Measurements from ENCODE around the gene MSANTD7.
"Not testable (repeated sequence)": the region's sequence is repeated elsewhere in the genome, so short reads cannot be mapped to it uniquely, and the experiment has no call there.

MSANTD7 gene, protein sequence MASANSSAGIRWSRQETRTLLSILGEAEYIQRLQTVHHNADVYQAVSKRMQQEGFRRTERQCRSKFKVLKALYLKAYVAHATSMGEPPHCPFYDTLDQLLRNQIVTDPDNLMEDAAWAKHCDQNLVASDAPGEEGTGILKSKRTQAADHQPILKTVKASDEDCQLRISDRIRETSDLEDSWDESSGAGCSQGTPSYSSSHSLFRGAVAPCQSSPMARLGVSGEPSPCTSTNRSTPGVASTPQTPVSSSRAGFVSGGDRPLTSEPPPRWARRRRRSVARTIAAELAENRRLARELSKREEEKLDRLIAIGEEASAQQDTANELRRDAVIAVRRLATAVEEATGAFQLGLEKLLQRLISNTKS

DNA sequence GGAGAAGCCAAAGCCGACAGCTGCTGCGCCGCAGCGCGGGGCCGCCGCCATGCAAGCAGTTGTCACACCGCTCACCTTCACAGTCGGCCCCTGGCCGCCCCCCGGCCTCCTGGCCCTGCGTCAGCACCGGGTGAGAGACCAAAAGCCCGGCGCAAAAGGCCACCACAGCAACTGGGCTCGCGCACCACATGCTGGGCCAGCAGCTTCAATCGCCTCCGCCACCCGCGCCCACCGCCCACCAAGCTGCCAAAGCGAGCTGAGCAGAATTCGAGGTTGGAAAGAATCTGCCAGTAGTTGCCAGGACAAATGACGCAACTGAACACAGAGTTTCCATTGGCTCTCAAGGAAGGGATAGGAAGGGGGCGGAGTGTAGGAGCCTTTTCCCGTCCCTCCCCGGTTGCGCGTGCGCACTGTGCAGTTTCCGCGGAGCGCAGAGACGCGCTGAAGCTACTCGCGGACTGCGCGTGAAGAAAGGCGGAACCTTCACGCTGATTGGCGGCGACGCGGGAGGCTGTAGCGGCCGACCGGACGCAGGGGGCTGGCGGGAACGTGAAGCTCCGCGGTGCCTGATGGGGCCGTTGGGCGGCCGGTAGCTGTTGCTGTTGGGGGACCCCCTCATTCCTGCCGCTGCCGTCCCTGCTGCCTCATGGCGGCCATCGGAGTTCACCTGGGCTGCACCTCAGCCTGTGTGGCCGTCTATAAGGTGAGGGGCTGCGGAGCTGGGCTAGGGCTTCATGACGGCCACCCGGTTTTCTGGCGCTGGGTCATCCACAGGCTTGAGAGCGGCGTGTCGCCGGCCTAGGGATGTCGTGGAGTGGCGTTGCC is at the start of gene MSANTD7, which contains the start of the genes CDNF and HSPA14:
Gene MSANTD7 (plus strand): TSS at position 550 of the 825 bp plus-strand sequence. CDS start 3,979 bp downstream, outside the sequence.
Gene CDNF (minus strand): TSS at position 281 of the 825 bp plus-strand sequence. CDS start 91 bp downstream, at position 190.
Gene HSPA14 (plus strand): TSS at position 550 of the 825 bp plus-strand sequence. CDS start 97 bp downstream, at position 647.
- DNase-seq: peak; percentile 99

DNA sequence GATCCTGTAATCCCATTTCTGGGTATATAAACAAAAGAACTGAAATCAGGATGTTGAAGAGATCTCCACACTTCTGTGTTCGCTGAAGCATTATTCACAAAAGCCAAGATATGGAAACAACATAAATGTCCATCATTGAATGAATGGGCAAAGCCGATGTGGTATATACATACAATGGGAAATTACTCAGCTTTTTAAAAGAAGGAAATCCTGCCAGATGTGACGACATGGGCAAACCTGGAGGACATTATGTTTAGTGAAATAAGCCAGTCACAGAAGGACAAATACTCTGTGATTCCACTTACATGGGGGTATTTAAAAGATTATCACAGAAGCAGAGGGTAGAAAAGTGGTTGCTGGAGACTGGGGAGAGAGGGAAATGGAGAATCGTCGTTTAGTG is 39.5 kb upstream of the MSANTD7 start:
- no peak for DNase-seq

GRCh38 chr10:14800397-14800796 is 37.7 kb upstream of the MSANTD7 start:
- no peak for DNase-seq

DNA sequence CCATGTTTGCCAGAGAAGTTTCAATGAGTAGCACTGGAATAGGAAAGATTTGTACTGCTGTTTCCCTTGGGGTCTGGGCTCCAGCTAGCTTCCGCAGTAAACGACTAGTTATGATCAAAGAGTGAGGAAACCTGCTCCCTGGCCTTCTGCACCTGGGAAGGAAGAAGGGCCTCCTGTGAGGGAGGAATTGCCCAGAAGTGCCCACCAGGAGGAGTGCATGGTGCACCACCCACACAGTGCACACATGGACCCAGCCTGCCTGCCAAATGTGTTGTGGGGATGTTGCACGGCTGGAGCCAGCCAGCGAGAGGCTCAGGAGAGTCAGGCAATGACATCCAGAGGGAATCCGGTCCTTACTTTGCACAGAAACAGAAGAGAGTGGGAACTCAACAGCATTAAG is 36.4 kb upstream of the MSANTD7 start:
- DNase-seq: no peak

GRCh38 chr10:14803827-14804226 is 34.3 kb upstream of the MSANTD7 start:
- no peak for DNase-seq

GRCh38 chr10:14806318-14806717 is 31.8 kb upstream of the MSANTD7 start:
- no peak for DNase-seq

GRCh38 chr10:14810969-14811953 is 26.8 kb upstream of the MSANTD7 start:
- no peak for DNase-seq

DNA sequence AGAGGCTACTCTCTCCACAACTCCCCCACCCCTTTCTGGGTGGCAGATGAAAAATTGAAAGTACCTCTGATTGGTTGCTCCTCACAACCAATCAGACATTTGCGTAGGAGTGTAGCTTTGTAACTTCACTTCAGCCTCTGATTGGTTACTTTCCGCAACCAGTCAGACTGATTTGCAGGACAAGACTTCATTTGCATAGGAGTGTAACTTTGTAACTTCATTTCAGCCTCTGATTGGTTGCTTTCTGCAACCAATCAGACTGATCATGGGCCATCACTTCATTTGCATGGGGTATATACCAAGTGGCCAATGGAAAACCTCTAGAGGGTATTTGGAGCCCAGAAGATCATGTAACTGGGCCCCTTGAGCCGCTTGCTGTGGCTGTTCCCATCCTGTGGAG is 25.8 kb upstream of the MSANTD7 start:
- DNase-seq: no peak

DNA sequence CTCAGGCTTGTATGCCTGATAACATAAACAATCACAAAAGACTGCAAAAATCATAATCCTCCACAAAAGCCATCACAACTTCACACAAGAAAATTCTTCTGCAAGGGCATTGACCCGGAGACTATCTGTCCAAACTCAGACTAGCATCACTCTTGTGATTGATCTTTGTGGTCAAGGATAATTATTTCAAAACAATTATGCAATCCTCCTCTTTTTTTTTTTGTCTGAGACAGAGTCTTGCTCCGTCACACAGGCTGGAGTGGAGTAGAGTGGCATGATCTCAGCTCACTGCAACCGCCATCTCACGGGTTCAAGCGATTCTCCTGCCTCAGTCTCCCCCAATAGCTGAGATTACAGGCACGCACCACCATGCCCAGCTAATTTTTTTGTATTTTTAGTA is 22.4 kb upstream of the MSANTD7 start:
- DNase-seq: no peak

GRCh38 chr10:14816717-14817116 is 21.4 kb upstream of the MSANTD7 start:
- not testable (repeated sequence) for DNase-seq

GRCh38 chr10:14820010-14820774 is 17.9 kb upstream of the MSANTD7 start:
- DNase-seq: no peak

- no peak for DNase-seq
These were observed 17.3 kb upstream of the MSANTD7 start for GRCh38 chr10:14820775-14821154.

GRCh38 chr10:14821635-14822375 is 16.3 kb upstream of the MSANTD7 start:
- no peak for DNase-seq

DNA sequence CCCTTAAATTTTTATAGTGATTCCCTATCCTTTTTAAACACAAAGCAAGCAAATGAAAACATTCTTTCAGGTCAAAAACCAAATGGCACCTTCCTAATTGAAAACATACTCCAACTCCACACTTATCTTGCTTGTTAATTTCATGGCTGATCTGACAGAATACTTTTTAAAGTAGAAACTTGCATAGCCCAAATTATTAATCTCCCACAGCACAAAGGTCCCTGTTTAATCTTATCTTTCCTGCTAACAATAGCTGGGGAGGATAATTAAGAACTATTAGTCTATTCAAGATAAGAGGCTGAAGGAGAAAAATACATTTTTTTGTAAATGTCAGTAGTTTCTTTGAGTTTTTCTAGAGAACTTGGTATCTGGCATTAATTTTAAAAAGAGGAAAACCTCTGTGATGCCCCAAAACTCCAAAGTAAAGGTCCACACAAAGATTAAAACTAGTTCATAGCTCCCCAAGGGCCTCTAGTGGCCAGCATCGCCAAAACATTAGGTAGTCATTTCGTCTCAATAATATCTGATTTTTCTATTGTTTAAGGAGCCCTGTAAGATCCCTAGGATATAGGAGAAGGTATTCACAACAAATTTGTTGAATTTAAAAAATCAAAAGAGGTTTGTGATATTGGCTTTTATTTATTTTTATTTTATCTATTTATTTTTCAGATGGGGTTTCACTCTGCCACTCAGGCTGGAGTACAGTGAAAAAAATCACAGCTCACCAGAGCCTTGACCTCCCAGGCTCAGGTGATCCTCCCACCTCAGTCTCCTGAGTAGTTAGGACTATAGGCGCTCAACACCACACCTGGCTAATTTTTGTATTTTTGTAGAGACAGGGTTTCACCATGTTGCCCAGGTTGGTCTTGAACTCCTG is 15.0 kb upstream of the MSANTD7 start:
- peak; percentile 22 for DNase-seq

DNA sequence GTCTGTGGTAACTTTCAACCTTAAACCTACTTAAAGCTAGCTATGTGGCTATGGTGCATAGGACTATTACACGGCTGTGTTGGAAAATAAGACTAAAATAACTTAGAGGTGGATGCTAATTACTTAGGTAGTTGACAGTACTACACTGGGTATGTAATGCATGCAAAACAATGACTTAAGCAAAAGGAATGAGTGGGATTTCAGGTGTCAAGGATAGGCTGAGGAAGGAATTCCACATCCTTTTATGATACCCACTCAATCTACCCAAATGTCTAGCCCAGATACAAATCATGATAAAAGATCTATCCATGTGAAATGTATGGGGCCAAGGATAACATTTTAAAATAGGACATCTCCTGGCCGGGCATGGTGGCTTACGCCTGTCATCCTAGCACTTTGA is 14.1 kb upstream of the MSANTD7 start:
- DNase-seq: no peak

- no peak for DNase-seq
These were observed 11.9 kb upstream of the MSANTD7 start for GRCh38 chr10:14826076-14826829.

GRCh38 chr10:14833106-14833505 is 5.0 kb upstream of the MSANTD7 start:
- DNase-seq: no peak

- no peak for DNase-seq
These were observed 1.9 kb upstream of the MSANTD7 start for GRCh38 chr10:14836208-14836607.
